A673 (cell line): ENCODE measurements around the gene LYRM2.

Source experiments
- EZH2 ChIP-seq: fragments of 200-600 bp; sonication (generic); IDR thresholded peaks from 2 replicates; pipeline ENCODE4 v1.6.1; 2017; ENCODE audit warnings: borderline replicate concordance, low read depth, mild to moderate bottlenecking, mixed read lengths, antibody characterized with exemption, low read length; ENCODE audit not compliant: poor library complexity, severe bottlenecking
- TF ChIP-seq, protein P1 (sequence below): fragments of 300-800, 200-600 bp; sonication (generic); conservative IDR thresholded peaks from 2 replicates; pipeline ENCODE4 v1.5.1; 2017; ENCODE audit warnings: low read depth, mild to moderate bottlenecking, antibody characterized with exemption, low read length, moderate library complexity, mixed read lengths

DNA sequence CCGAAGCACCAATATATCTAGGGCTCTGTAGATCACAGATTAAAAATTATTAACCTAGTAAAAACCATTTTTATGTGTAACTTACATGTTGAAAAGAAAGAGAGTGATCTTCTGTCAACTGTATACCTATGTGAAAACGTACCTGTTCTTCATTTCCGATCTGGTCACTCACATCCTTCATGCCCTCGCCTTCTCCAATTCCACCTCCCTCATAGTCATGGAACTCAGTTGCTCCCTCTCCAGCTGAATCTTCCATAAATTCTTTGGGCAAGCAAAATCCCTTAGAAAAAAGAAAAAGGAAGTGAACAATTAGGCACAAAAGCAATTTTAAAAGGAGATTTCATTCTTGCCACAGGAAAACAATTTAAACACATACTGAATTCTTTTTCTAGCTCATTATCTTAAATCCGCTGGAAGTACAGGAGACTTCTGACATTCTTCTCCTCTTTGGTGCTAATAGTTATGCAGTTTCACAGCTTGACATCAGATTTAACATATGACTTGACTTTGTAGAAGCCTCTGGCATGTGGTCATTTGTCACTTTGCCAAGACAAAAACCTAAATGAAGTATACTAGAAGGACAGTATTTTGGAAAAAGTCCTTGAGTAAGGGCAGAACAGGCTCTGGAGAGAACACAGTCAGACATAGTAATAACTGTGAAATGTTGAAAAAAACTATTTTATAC is 29.5 kb upstream of the LYRM2 start:
- TF ChIP-seq, protein P1, sequence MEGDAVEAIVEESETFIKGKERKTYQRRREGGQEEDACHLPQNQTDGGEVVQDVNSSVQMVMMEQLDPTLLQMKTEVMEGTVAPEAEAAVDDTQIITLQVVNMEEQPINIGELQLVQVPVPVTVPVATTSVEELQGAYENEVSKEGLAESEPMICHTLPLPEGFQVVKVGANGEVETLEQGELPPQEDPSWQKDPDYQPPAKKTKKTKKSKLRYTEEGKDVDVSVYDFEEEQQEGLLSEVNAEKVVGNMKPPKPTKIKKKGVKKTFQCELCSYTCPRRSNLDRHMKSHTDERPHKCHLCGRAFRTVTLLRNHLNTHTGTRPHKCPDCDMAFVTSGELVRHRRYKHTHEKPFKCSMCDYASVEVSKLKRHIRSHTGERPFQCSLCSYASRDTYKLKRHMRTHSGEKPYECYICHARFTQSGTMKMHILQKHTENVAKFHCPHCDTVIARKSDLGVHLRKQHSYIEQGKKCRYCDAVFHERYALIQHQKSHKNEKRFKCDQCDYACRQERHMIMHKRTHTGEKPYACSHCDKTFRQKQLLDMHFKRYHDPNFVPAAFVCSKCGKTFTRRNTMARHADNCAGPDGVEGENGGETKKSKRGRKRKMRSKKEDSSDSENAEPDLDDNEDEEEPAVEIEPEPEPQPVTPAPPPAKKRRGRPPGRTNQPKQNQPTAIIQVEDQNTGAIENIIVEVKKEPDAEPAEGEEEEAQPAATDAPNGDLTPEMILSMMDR: no peak
- no peak for TF ChIP-seq EZH2
